Measurements from ENCODE around the gene PTK6.

- TF ChIP-seq POLR2AphosphoS5 (IDR thresholded peaks at IDR 0.05; ENCODE audit: borderline replicate concordance, low read depth, low read length): no peak
- TF ChIP-seq EZH2 (IDR thresholded peaks at IDR 0.05): no peak
- TF ChIP-seq FOXP2 (optimal IDR thresholded peaks at IDR 0.05; ENCODE audit: control extremely low read depth, extremely low read length, insufficient read depth): no peak
Measured at GRCh38 chr20:63579017-63579694, 42.0 kb upstream of the PTK6 start.
